HT-29 (cell line): ENCODE measurements around the gene PIK3C2G. TPM values are rescaled to one million over a fixed set of nuclear protein-coding genes. Genes with fewer than 3 reads are reported as not detected.
A peak's percentile ranks its signal among the peaks of the same experiment; 100 is the strongest.
"Not testable (repeated sequence)": the region's sequence is repeated elsewhere in the genome, so short reads cannot be mapped to it uniquely, and the experiment has no call there.

Experiments used
- DNase-seq: peaks from one replicate; pipeline ENCODE4 v3.0.0-alpha.2; 2015; ENCODE audit warnings: low spot score
- total RNA-seq: library from RNA; depleted of rRNA; stranded (reverse); fragments of >200 nt; shearing (Covaris generic); gene quantifications from 2 replicates; pipeline ENCODE4 v1.2.3, GENCODE V29; 2014; rRNA removed

Gene PIK3C2G
- total RNA-seq = not detected in 2 replicates

DNA sequence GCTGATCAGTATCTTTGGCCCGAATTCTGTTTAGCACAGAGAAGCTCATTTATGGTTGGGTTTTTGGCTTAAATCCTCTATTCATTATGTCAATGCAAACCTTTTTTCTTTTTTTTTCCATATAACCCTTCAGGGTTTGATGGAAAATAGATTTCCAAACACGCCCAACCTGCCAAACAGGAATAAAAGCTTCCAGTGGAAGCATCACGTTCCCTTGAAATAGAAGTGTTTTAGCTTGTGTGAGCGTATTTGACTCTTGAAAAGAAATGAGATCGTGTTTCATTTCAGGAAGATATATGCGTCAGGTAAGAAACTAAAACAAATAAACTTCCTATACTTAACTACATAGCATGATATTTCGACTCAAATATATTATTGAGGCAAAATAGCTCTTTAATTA is at the start of gene PIK3C2G:
PIK3C2G (plus strand) TSS at position 246 of the 400 bp plus-strand sequence. CDS start 20,564 bp downstream, outside the sequence.
- DNase-seq = no peak

DNA sequence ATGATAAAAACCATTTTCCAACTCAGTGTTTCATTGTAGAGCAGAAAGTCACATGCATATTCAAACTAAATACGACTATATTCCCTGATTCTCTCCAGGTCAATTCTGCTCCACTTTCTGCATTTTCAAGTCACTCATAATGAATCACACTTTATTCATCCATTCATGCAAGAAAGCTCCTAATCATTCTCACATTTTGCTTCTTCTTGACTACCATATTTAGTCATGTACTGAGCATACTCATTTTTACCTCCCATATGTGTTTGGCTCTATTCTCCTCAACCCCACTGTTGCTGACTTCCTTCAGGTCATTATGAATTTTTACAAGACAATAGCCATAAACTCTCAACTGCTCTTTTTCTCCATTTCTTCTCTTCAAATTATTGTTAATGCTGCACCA is 43.4 kb upstream of the PIK3C2G start:
- DNase-seq = no peak

GRCh38 chr12:18221726-18222125 is 39.6 kb upstream of the PIK3C2G start:
- DNase-seq = no peak

- DNase-seq = no peak
Measured at GRCh38 chr12:18222699-18223098, 38.6 kb upstream of the PIK3C2G start.

DNA sequence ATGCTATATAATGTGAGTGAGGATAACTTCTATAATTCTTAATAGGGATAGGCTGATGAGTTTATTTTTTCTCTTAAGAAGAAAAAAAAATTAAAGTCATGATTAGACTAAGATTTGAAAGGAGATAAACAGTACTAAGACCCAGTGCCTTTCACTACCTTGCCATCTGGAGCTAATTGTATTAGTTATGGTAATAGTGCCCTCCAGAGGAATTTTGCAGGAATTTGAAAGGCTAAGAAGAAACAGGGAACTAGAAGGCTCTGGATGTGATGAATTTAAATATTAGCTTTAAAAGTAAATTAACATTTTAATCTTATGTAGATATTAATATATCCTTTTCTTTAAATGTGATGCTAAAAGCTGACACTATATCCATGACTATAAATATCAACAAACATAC is 36.6 kb upstream of the PIK3C2G start:
- DNase-seq = peak; percentile 56

DNA sequence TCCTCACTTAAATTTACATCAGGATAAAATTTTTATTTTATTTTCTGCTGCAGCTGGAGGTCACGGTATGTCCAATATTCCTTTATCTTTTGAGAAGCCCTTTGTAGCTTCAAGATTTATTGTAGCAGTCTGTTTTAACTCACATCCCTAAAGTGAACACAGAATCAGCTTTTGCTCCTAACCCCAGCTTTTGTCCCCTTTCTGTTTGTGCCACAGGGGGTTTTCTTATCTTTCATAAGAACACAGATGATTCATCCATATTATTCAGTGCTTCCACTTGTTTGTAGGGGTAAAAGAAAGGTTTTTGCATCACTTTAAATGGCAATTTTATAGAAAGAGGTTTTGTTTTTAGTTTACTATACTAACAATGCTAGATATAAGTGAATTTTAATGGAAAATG is 21.8 kb upstream of the PIK3C2G start:
- no peak for DNase-seq

DNA sequence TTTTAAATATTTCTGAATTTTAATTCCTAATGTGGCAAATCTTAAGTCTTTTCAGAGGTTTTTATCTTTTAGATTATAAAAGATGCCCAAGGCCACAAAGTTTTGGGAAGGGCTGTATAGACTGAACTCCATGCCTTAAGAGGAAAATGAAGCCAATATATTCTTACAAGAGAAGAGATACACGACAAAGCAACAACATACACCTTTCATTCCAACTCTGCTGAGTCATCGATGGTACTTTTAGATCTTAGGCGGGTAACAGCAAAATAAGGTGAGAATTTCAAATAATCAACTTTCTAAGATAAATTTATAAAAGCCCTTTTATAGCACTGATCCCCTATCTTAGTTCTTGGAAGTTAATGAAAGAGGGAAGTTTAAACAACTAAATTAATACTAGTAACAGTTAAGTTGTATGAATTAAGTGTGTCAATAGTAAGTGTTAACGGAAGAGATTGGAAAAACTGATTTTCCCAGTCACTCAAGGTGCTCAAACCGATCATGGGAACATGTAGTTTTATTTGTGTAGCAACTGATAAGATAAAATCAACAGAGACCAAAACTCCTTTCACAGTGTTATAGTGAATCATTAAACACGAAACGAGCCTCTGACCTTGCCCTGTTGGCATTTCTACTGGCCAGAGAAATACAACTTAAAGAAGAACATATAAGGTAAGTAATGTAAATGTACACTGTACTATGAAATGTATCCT is 18.8 kb upstream of the PIK3C2G start:
- DNase-seq = peak; percentile 81

GRCh38 chr12:18243238-18243637 is 18.1 kb upstream of the PIK3C2G start:
- DNase-seq = no peak

GRCh38 chr12:18246066-18246465 is 15.3 kb upstream of the PIK3C2G start:
- no peak for DNase-seq

GRCh38 chr12:18250313-18250916 is 10.9 kb upstream of the PIK3C2G start:
- peak; percentile 61 for DNase-seq

DNA sequence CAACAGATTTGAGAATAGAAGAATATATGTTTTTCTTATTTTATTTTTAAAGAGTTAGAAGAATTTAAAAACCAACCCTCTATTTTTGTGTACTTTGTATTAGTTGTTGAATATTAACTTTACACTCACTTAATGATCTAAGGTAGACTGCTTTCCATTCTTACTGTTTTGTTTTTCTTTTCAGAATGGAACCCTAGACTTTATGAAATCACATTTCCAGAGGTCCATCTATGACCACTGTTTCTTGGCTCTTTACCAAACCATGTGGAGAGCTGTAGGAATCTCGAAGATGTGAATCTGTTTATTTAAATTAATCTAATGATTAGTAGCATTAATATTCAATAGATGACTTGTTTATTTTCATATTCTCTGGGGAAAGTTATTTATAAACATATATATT is 7.2 kb upstream of the PIK3C2G start:
- no peak for DNase-seq

DNA sequence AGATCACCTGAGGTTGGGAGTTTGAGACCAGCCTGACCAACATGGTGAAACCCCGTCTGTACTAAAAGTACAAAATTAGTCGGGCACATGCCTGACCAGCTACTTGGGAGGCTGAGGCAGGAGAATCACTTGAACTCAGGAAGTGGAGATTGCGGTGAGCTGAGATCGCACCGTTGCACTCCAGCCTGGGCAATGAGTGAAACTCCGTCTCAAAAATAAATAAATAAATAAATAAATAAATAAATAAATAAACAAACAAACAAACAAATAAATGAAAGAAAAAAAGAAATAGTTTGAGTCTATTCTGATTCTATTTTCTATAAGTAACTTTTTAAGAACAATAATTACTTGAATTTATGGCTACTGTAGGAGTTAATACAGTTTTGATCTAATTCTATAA is 6.3 kb upstream of the PIK3C2G start:
- DNase-seq = not testable (repeated sequence)

GRCh38 chr12:18257251-18257650 is 4.1 kb upstream of the PIK3C2G start:
- DNase-seq = no peak

DNA sequence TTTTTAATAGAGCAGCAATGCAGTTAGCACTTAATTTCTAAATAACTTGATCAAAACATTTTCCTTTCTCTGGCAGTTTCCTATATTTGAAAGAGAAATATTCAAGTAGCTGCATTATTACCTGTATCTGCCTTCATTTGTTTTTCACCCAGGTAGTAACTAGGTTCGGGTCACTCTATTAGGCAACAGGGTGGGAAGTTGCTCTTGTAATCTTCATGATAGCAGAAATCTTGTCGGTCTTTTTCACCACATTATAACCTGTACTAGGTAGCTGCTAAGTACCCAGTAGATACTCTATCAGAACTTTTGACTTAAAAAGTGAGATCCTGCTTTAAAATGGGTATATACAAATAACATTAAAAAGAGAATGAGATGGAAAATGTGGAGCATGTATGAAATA is 2.4 kb upstream of the PIK3C2G start:
- DNase-seq = no peak

- no peak for DNase-seq
Measured at GRCh38 chr12:18259906-18260682, 1.2 kb upstream of the PIK3C2G start.

DNA sequence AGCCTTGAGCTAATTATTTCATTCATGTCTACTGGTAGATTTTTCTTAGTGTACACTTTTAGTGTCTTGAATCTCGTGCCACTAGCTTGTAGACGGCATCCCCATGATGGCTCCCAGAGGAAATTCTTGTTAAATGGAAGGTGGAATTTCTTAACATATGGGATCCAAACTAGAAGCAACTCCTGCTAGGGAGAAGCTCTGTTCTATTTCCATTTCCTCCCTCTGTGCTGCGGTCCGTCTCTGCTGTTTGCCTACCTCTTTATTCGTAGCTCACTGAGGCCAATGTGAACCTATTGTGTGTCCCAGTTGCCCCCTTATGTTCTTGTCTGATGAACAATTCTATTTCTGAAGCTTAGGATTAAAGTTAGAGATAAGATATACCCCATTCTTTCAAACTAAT is 588 bp downstream of the PIK3C2G start:
- no peak for DNase-seq

DNA sequence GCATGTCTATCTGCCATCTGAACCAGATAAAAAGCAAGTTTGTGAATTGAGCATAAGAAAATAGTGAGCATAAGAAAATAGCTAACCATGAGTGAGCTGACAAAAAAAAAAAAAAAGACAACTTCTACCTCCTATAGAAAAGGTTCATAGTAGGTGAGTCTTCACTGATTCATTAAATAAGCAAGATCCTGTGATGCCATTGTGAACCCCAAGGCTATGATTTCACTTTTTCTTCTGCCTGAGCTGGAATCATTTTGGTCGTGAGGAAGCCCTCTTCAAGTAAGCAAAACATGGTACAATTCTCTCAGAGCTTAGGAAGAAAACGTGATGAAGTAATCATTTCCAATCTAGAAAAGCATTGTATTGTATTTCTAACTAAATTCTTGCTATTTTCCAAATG is 1.2 kb downstream of the PIK3C2G start:
- no peak for DNase-seq

GRCh38 chr12:18264581-18265075 is 3.3 kb downstream of the PIK3C2G start:
- no peak for DNase-seq

DNA sequence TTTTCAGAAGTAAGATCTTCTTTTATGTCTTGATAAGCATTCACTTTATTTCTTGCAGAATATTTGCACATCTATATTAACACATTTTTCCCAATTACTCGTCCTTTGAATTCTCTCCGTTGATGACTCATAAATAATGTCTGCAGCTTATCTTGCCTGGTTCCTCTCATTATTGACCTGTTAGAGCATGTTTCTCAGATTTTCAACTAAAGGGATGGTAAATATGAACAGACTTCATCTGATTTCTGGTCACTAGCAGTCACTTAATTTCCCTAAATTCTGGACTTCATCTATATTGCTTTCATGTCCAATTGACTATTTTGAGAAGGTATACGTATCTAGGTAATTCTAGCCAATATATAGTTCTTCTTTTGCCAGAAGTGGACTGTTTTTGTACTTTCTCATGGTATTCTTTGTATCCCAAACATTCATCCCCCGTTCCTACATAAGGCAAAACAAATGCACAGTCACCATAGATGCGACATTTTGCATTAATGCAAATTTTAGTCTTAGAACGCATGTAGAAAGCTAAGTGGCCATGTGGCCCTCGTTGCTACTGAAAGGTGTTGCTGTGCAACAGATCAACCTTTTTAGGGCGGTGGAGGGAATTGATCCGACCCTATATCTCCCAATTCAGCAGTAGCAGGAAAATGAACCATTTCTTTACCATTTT is 6.2 kb downstream of the PIK3C2G start:
- no peak for DNase-seq

DNA sequence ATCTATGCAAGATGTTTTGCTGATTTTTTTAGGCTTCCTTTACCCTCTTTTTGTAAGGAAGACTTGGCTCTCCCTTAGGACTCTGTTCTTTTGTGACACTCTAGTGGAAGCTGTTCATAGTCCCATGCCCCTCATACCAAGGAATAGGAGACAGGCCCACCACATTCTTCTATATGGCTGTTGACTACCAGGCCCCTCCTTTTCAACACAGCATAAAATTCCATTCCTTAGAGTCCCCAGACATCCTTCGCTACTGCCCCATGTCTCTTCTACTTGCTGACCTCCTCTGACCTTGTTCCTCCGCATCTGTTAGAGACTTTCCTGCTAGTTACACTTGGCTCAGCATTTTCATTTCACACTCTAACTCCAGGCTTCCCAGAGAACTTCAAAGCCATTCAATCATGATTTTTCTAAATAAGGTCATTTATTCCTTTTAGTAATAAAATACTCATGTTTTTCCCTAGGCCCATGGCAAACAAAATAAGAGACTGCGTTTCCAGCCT is 9.7 kb downstream of the PIK3C2G start:
- DNase-seq = no peak

- DNase-seq = no peak
Measured at GRCh38 chr12:18275981-18276380, 14.7 kb downstream of the PIK3C2G start.

GRCh38 chr12:18277196-18277595 is 15.9 kb downstream of the PIK3C2G start:
- DNase-seq = no peak
